Measurements from ENCODE around the gene PALLD.

DNA sequence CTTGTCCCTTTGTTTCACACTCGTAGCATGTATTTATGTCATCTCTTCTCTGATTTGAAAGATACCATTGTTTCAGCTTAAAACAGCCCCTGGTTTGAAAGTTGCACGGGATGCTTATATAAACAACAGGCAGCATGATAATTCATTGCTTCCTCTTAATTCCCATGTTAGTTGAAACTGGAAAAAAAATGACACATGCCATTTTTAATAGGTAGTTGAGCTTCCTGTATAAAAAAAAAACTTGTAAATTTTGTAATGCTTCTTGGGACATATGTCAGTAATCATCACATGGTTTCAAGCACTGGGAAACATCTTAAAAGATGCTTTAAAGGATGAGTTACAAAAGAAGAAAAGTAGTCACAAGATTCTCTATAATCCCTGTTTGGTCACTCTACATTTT, 243.0 kb downstream of the PALLD start:
- TF ChIP-seq EZH2phosphoT487 (IDR thresholded peaks at IDR 0.05; ENCODE audit: insufficient read depth, low read depth) (no peak), EZH2 (IDR thresholded peaks at IDR 0.05; ENCODE audit: insufficient read depth, poor library complexity, severe bottlenecking) (no peak)

All from GM23248 (cell line).